ENCODE data around the gene VPS35L. TPM values are rescaled to one million over a fixed set of nuclear protein-coding genes. Genes with fewer than 3 reads are reported as not detected.

VPS35L gene
- total and polyA plus RNA-seq, 2 of the 13 experiments (the other 11 are each of a cell fraction or from before 2014, with no cell fraction given) = 1.4 to 1.6 TPM

- TF ChIP-seq ZNF501 (CRISPR knock-in tag; IDR thresholded peaks at IDR 0.05) = peak; percentile 100
- TF ChIP-seq TBX2 (CRISPR knock-in tag; IDR thresholded peaks at IDR 0.05; ENCODE audit: borderline replicate concordance) = peak; percentile 91
- peak; percentile 83 for TF ChIP-seq ZNF138 (CRISPR knock-in tag; IDR thresholded peaks at IDR 0.05; ENCODE audit: low read depth)
- peak; percentile 89 for TF ChIP-seq TAF1 (CRISPR knock-in tag; IDR thresholded peaks at IDR 0.05)
- peak; percentile 97 for TF ChIP-seq YY1 (IDR thresholded peaks at IDR 0.05; ENCODE audit: insufficient read depth, insufficient replicate concordance, low read depth, low read length)
- no peak for TF ChIP-seq ZSCAN12 (CRISPR knock-in tag; IDR thresholded peaks at IDR 0.05)
- TF ChIP-seq ZNF7 (CRISPR knock-in tag; IDR thresholded peaks at IDR 0.05) = no peak
- TF ChIP-seq PITX1 (CRISPR knock-in tag; IDR thresholded peaks at IDR 0.05) = peak; percentile 95
- no peak for TF ChIP-seq CBX1 (IDR thresholded peaks at IDR 0.05; ENCODE audit: low read depth)
- TF ChIP-seq GABPB1 (CRISPR knock-in tag; IDR thresholded peaks at IDR 0.05) = peak; percentile 100
- 0 out of 2 replicates have a peak, but pooled peaks have one; percentile 42 for TF ChIP-seq MYNN (CRISPR knock-in tag; IDR thresholded peaks at IDR 0.05; ENCODE audit: low read depth)
- peak; percentile 92 for TF ChIP-seq U2AF1 (optimal IDR thresholded peaks at IDR 0.05; ENCODE audit: low read depth, low read length)
- peak; percentile 62; the same call in 1 of the 2 replicates for TF ChIP-seq MAFG (CRISPR knock-in tag; IDR thresholded peaks at IDR 0.05)
- peak; percentile 83; the same call in 1 of the 2 replicates for TF ChIP-seq ZNF335 (CRISPR knock-in tag; IDR thresholded peaks at IDR 0.05)
- TF ChIP-seq ETV5 (CRISPR knock-in tag; IDR thresholded peaks at IDR 0.05; ENCODE audit: borderline replicate concordance) = peak; percentile 86
- TF ChIP-seq IRF1 (CRISPR knock-in tag; IDR thresholded peaks at IDR 0.05; ENCODE audit: low read depth) = peak; percentile 95
- peak; percentile 86 for TF ChIP-seq U2AF2 (IDR thresholded peaks at IDR 0.05; ENCODE audit: low read depth, low read length)
- TF ChIP-seq MNT (IDR thresholded peaks at IDR 0.05) = peak; percentile 89
- no peak; the same call in 1 of the 2 replicates for TF ChIP-seq CEBPZ (IDR thresholded peaks at IDR 0.05; ENCODE audit: low read length)
- TF ChIP-seq PLRG1 (conservative IDR thresholded peaks at IDR 0.05) = no peak
- no peak for TF ChIP-seq SKIL (CRISPR knock-in tag; IDR thresholded peaks at IDR 0.05; ENCODE audit: borderline replicate concordance)
- TF ChIP-seq GTF2F1 (IDR thresholded peaks at IDR 0.05; ENCODE audit: low read length) = no peak; the same call in 1 of the 2 replicates
- TF ChIP-seq RCOR2 (CRISPR knock-in tag; IDR thresholded peaks at IDR 0.05) = no peak
Observed at GRCh38 chr16:19717741-19718623, 162.5 kb downstream of the VPS35L start, which contains the start of the genes IQCK and KNOP1 (continued).

Measured in HepG2 (cell line).